HepG2 (cell line): ENCODE data around the gene COPS3. TPM values are rescaled to one million over a fixed set of nuclear protein-coding genes. Genes with fewer than 3 reads are reported as not detected.
A peak's percentile ranks its signal among the peaks of the same experiment; 100 is the strongest.

Experiments
- BRD4 ChIP-seq: sonication (generic); formaldehyde crosslinking; IDR thresholded peaks from 2 replicates; pipeline ENCODE4 v1.4.0; 2020; ENCODE audit warnings: missing genetic modification reagents
- FOSL2 ChIP-seq: sonication (generic); formaldehyde crosslinking; IDR thresholded peaks from 2 replicates; pipeline ENCODE4 v1.4.0; 2020; ENCODE audit warnings: missing genetic modification reagents
- FOXO4 ChIP-seq: sonication (generic); formaldehyde crosslinking; conservative IDR thresholded peaks from 2 replicates; pipeline ENCODE4 v1.8.1; 2023; ENCODE audit warnings: missing genetic modification reagents
- HNRNPLL ChIP-seq: fragments of 200-400 bp; formaldehyde crosslinking; IDR thresholded peaks from 2 replicates; pipeline ENCODE4 v1.6.1; 2017; ENCODE audit warnings: mild to moderate bottlenecking, low read depth, low read length; ENCODE audit not compliant: poor library complexity, severe bottlenecking
- KDM3A ChIP-seq: IDR thresholded peaks from 2 replicates; pipeline ENCODE4 v1.6.1; 2018; ENCODE audit warnings: low read depth, missing compliant biosample characterization
- KDM5A ChIP-seq: fragments of 200-600 bp; sonication (generic); IDR thresholded peaks from 2 replicates; pipeline ENCODE4 v1.7.0; 2018; ENCODE audit warnings: antibody characterized with exemption, mild to moderate bottlenecking, low read length, borderline replicate concordance
- PCBP2 ChIP-seq: fragments of 200-400 bp; formaldehyde crosslinking; optimal IDR thresholded peaks from 2 replicates; pipeline ENCODE3; 2018; ENCODE audit warnings: low read length, low read depth; ENCODE audit not compliant: poor library complexity, severe bottlenecking
- RAD51 ChIP-seq: fragments of 450-650 bp; IDR thresholded peaks from 2 replicates; pipeline ENCODE4 v1.6.1; 2016; ENCODE audit warnings: borderline replicate concordance
- SNAPC2 ChIP-seq: sonication (generic); formaldehyde crosslinking; IDR thresholded peaks from 2 replicates; pipeline ENCODE4 v1.8.1; 2022; ENCODE audit warnings: mild to moderate bottlenecking, missing genetic modification reagents
- TERF1 ChIP-seq: sonication (generic); formaldehyde crosslinking; IDR thresholded peaks from 2 replicates; pipeline ENCODE4 v1.8.0; 2022; ENCODE audit warnings: mild to moderate bottlenecking, missing genetic modification reagents, moderate library complexity
- ZBTB39 ChIP-seq: sonication (generic); formaldehyde crosslinking; IDR thresholded peaks from 2 replicates; pipeline ENCODE4 v1.5.0; 2020; ENCODE audit warnings: missing genetic modification reagents
- ZHX1 ChIP-seq: sonication (generic); formaldehyde crosslinking; IDR thresholded peaks from 2 replicates; pipeline ENCODE4 v1.8.1; 2022; ENCODE audit warnings: low read depth, mild to moderate bottlenecking, missing genetic modification reagents
- ZMYM4 ChIP-seq: sonication (generic); formaldehyde crosslinking; IDR thresholded peaks from 2 replicates; pipeline ENCODE4 v1.8.1; 2023; ENCODE audit warnings: mild to moderate bottlenecking, missing genetic modification reagents
- ZNF432 ChIP-seq: sonication (generic); formaldehyde crosslinking; IDR thresholded peaks from 2 replicates; pipeline ENCODE4 v1.5.0; 2020; ENCODE audit warnings: missing genetic modification reagents, mild to moderate bottlenecking, borderline replicate concordance
- ZNF460 ChIP-seq: sonication (generic); formaldehyde crosslinking; IDR thresholded peaks from 2 replicates; pipeline ENCODE4 v1.5.1; 2020; ENCODE audit warnings: missing genetic modification reagents, mild to moderate bottlenecking, borderline replicate concordance
- ZNF576 ChIP-seq: sonication (generic); formaldehyde crosslinking; IDR thresholded peaks from 2 replicates; pipeline ENCODE4 v1.4.0; 2020; ENCODE audit warnings: mild to moderate bottlenecking, missing genetic modification reagents
- ZNF614 ChIP-seq: IDR thresholded peaks from 2 replicates; pipeline ENCODE4 v1.6.1; 2018; ENCODE audit warnings: missing biosample characterization, missing genetic modification reagents, inconsistent platforms, borderline replicate concordance
- ZNF879 ChIP-seq: sonication (generic); formaldehyde crosslinking; IDR thresholded peaks from 2 replicates; pipeline ENCODE4 v1.8.1; 2023; ENCODE audit warnings: missing genetic modification reagents
- ZSCAN20 ChIP-seq: sonication (generic); formaldehyde crosslinking; IDR thresholded peaks from 2 replicates; pipeline ENCODE4 v1.4.0; 2020; ENCODE audit warnings: missing genetic modification reagents, mild to moderate bottlenecking, borderline replicate concordance
- polyA plus RNA-seq, 8 experiments: library from polyadenylated mRNA; depleted of rRNA in 3 of 8; stranded (reverse) in 7 of 8; unstranded in 1 of 8; fragments of >200 nt; fragmentation: Illumina TruSeq in 4 of 8; extraction: Trizol in 4 of 8; gene quantifications; 2 replicates each; pipeline versions ENCODE4 v1.2.1 to v1.2.3, GENCODE V29; 2011 to 2016; ENCODE audit warnings: low read depth in 4 of 8, missing spikeins in 1 of 8, mixed read lengths in 1 of 8; ENCODE audit not compliant: insufficient read depth in 1 of 8
- total RNA-seq, 5 experiments: library from RNA; depleted of rRNA; stranded (reverse); fragments of >200 nt; fragmentation: Illumina TruSeq; extraction: Trizol; gene quantifications; 2 replicates each; pipeline ENCODE4 v1.2.3, GENCODE V29; 2016; ENCODE audit warnings: low read depth in 1 of 5

The COPS3 gene
- total and polyA plus RNA-seq, 2 of the 13 experiments (the other 11 are each of a cell fraction or from before 2014, with no cell fraction given), result 46.3 to 103 TPM

GRCh38 chr17:17280613-17281549, at the start of gene COPS3 (continued):
- TF ChIP-seq ZBTB39 (CRISPR knock-in tag) (no peak), BRD4 (peak; percentile 44; the same call in 1 of the 2 replicates), KDM5A (peak; percentile 94), ZHX1 (0 out of 2 replicates have a peak, but pooled peaks have one; percentile 50), HNRNPLL (peak; percentile 76), SNAPC2 (CRISPR knock-in tag) (no peak), ZNF576 (0 out of 2 replicates have a peak, but pooled peaks have one; percentile 67), FOXO4 (CRISPR knock-in tag) (no peak), ZNF879 (no peak), RAD51 (no peak), FOSL2 (CRISPR knock-in tag) (peak; percentile 9; the same call in 1 of the 2 replicates), ZNF432 (CRISPR knock-in tag) (no peak), ZNF460 (CRISPR knock-in tag) (no peak), TERF1 (CRISPR knock-in tag) (no peak), KDM3A (peak; percentile 66; the same call in 1 of the 2 replicates), ZSCAN20 (CRISPR knock-in tag) (no peak), PCBP2 (no peak), ZNF614 (0 out of 2 replicates have a peak, but pooled peaks have one; percentile 18), ZMYM4 (CRISPR knock-in tag) (peak; percentile 63; the same call in 1 of the 2 replicates)
